GM19238 (cell line): ENCODE data around the gene PLXNC1.

ENCODE experiments used
- DNase-seq: peaks from one replicate; pipeline ENCODE4 v3.0.0; 2011; ENCODE audit warnings: low spot score; ENCODE audit not compliant: insufficient read length

PLXNC1 gene

DNA sequence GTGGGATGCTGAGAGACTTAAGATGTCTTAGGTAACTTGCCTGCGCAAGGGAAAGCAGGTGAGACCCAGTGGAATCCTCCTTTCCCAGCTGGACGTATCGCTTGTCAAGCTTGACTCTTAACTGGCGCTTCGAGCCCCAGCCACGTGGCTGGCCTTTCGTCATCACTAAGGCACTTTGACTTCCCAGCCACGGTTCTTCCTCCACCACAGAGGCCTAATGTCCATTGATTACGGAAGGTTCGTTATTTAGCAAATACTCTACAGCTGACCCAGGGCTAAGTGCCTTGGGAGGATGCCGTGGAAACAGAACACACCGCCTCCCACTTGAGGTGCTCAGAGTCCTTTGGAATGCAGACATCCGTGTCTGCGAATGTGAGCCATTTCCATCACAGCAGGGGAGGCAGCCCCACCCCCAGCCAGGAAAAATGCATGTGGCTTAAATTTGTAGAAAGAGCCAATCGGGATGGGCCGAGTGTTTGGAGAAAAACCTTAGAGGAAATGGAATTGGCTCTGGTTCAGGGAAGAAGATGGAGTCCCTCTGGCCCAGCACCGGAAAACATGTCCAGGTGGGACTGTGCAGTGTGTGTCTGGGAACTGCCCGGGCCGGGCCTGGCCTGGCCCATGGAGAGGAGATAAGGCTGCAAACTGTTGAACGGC lies 115.7 kb downstream of the PLXNC1 start:
- DNase-seq: no peak

GRCh38 chr12:94264736-94265485 lies 116.5 kb downstream of the PLXNC1 start:
- no peak for DNase-seq

DNA sequence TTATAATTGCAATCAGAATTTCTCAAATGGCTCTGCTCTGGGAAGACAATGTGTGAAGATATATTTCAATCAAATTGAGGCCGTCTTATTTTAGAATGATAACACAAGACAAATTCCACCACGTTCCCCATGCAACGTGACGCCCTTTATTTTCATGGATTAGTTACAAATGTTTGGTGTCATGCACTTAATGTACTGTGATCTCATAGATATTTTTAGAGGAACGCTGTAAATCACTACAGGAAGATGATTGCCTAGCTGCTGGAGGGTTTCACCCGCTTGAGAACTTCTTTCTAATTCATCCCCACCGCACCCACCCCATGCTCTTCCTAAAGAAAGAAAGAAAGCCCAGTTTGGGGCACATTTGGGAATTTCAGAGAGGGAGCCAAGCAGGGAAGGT lies 117.2 kb downstream of the PLXNC1 start:
- no peak for DNase-seq

DNA sequence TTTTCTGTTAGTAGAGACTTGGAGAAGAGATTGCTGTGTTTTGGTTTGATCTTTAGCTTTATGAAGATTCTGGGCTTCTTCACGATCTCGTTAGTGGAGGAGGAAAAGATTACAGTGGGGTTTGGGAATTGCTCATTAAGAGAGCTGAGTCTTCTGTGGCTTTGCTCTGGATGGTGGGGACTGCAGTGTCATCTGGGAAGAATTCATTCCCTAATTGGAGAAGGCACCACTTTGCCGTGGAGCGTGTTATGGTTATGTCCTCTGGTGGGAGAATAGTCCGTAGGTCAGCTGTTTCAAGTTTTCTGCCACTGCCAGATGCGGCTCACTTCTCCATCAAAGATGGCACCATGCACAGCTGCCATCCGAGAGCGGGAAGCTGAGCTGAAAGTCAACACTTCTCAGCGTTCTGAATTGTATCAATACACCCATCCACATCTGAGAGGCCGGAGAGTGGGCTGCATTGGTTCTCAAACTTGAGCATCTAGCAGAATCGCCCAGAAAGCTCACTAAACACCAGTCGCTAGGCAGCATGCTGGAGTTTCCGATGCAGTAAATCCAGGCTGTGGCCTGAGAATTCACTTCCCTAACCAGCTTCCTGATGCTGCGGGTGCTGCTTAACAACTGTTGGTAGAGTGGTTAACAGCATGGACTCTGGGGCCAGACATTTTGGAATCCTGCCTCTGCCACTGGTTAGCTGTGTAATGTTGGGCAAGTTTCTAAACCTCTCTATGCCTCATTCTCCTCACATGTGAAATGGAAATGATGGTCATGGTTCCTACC lies 117.8 kb downstream of the PLXNC1 start:
- DNase-seq: no peak

- no peak for DNase-seq
Measured at GRCh38 chr12:94266796-94267536, 118.6 kb downstream of the PLXNC1 start.

DNA sequence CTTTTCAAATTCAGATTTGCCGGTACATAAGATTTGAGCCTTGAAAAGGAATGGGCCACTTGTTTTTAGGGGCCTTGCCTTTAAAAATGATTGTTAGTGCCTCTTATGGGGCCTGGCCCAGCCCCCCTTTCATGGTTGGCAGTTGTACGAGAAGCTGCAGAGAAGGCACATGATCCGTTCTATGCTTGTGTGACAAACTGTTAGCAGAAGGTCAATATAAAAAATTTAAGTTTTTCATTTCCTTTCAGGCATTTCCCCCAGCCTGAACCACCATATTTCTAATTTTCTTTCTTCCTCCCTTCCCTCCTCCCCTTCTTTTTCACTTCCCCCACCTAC lies 119.1 kb downstream of the PLXNC1 start:
- no peak for DNase-seq

GRCh38 chr12:94267921-94268471 lies 119.6 kb downstream of the PLXNC1 start:
- DNase-seq: no peak

DNA sequence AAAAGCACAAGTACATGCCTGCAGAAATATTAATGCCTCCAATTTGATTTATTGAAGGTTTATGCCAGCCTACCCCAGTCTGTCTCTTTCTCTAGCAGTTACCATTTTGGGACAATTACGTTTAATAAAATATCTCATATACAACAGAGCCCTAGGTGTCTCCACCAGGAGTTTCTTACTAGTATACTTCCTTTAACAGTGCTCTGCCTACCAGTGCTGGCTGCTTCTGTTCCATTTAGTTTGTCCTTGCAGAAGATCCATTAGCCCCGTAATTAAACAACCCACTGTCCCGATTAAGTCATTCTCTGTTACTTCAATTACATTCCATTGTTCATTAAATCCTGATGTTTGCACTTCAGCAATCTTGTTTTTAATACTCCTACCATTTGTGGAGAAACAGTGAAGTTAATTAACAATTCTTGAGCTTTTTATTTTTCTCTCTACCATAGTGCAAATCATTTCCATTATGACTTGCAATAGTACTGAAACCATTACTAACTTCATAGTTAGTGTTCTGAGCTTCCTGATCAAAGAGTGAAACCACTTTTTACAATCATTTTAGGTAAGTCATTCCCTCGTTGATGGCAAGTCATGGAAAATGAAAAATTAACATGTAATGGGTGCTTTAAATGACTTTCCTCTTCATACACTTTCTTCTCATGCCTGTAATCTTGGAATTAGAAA lies 121.1 kb downstream of the PLXNC1 start:
- DNase-seq: no peak

DNA sequence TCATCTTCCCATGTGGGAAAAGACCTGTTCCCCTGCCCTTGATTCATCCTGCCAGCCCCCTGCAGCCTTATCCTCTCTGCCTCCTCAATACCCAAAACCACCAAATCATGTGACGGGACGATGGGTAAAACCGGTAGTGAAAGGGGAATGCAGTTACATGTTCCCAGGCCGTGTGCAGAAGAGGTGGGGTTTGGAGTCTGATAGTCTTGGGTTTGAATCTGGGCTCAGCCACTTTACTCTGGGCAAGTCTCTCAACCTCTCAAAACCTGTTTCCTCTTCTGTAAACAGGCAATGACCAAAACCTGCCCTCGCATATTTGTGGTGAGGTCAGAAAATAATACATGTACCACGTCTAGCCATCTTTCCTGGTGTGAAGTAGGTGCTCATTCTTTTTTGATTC lies 123.0 kb downstream of the PLXNC1 start:
- DNase-seq: no peak

GRCh38 chr12:94272280-94272679 lies 123.9 kb downstream of the PLXNC1 start:
- DNase-seq: no peak

DNA sequence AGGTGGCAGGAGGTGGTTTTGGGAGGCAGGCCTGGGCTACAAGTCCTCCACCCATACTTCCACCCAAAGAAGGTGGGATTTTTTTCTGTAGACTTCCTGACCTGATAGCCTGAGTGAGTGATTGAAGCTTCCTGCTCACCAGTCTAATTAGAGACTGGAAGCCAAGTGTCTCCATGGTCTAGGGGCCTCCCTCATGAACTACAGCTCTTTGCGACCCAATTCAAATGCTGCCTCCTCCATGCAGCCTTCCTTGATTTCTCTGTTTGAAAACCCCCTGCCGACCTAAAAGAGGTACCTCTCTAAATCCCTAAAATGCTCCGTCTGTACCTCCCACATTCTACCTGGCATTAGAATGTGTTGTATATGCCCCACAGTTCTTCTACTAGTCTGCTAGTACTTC lies 124.9 kb downstream of the PLXNC1 start:
- DNase-seq: no peak

DNA sequence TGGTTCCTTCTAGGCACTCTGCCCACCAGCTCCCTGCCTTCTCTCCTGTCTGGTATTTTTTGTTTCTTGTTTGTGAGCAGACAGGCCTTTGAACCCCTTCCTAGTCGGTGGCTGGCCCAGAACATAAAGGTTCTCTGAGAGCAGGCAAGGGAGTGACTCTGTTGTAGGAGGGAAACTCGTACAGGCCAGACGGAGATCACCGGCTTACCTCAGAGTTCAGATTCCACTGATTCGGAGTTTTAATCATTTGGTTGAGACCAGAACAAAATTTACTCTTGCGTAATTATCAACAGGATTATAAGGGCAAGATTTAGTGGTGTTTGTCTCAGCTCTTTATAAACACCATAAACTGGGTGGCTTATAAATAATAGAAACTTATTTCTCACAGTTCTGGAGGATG lies 128.3 kb downstream of the PLXNC1 start:
- no peak for DNase-seq

DNA sequence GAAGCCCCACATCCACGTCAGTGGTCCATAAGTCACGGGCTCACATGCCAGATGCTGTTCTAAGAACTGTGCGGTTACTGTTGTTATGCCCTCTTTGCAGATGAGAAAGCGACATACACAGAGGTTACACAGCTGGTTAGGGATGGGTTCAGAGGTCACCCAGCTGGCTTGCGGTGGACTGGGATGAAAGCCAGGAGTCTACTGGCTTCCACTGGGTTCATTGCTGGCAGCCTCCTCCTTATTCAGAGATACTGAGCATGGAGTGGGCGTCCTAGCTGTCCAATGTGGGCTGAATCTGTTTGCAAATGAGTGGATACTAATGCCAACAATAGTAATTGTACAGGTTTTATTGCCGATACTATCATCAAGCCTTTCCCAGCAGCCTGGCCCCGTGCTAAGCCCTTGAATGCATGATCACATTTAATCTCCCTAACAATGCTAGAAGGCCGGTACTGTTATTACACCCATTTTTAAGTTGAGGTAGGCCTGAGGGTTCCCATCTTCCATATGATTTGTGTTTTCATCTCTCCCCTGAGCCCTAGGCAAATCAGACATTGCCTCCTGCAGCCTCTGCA lies 129.1 kb downstream of the PLXNC1 start:
- no peak for DNase-seq

DNA sequence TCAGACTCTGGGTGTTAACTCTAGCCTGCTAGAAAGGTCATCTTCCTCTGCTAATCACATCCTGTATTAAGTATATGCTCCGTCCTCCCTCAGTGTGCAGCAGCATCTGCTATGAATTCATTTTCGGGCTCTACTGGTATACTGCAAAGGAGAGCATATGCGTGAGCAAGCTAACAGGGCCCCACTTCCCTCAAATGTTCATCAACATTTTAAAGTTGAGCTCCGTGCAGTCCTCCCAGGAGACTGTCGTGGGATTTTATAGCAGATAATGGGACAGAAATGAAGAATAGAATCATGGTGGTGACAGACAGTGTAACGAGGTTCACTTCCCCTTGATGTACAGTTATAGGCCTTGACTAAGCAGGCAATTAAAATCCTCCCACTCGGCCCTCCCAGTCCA lies 131.7 kb downstream of the PLXNC1 start:
- no peak for DNase-seq

DNA sequence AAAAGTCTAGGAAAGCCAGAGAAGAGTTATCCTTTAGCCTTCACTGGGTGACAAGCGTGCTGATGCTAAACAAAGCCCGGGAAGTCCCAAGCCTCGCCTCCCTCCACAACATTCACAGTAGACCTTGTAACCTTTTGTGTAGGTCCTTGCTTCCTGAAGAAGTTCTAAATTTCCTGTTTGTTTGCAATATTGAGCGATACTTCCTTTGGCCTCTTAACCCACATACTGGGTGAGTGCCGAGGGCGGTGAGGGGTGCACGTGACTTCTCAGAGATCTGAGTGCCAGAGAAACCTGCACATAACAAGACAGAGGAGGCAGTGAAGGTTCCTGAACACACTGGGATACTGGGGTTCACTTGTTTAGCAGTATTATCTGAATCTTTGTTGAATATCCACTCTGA lies 134.3 kb downstream of the PLXNC1 start:
- DNase-seq: no peak

DNA sequence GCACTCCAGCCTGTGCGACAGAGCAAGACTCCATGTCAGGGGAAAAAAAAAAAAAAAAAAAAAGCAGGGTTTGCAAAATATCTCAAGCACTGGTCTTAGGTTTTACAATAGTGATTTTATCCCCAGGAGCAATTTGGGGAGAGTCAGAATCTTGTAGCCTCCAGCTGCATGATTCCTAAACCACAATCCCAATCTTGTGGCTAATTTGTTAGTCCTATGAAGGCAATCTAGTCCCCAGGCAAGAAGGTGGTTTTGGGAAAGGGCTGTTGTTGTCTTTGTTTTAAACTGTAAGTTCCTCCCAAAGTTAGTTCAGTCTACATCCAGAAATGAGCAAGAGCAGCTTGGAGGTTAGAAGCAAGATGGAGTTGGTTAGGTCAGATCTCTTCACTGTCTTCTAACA lies 135.7 kb downstream of the PLXNC1 start:
- no peak for DNase-seq

GRCh38 chr12:94284859-94285258 lies 136.5 kb downstream of the PLXNC1 start:
- no peak for DNase-seq

GRCh38 chr12:94285943-94286582 lies 137.7 kb downstream of the PLXNC1 start:
- no peak for DNase-seq

DNA sequence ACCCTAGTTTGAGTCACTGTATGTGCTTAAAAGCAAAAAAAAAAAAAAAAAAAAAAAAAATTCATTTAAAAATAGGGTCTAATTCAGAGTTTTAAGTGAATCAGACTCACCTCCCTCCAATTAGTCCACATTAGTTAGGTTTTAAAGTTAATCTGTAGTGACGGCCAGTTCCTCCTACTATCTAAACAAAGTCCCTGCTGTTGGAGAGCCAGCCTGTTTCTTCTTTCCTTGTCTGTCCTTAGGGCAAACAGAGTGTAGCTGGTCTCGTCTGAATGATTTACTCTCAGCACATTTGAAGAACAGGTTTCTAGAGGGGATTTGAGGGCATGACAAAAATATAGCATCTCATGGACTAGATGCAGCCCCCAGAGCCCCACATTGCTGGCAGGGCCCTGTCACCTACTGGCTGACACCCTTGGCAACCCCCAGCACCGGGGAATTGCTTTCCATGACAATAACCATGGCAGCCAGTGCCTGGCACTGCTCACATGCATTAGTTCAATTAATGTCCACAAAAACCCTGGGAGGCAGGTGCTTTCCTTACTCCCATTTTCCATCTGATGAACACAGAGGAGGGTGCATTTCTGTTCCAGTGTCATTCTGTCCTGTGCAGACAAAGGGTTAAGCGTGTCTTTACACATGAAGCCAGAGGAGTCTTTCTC lies 138.3 kb downstream of the PLXNC1 start:
- no peak for DNase-seq

GRCh38 chr12:94287245-94287628 lies 138.9 kb downstream of the PLXNC1 start:
- no peak for DNase-seq
